GM04504 (cell line): ENCODE data around the gene DNAAF5.

Experiments used
- DNase-seq: peaks from one replicate; pipeline ENCODE4 v3.0.0-alpha.2; 2012; ENCODE audit warnings: low read depth

DNAAF5 gene

DNA sequence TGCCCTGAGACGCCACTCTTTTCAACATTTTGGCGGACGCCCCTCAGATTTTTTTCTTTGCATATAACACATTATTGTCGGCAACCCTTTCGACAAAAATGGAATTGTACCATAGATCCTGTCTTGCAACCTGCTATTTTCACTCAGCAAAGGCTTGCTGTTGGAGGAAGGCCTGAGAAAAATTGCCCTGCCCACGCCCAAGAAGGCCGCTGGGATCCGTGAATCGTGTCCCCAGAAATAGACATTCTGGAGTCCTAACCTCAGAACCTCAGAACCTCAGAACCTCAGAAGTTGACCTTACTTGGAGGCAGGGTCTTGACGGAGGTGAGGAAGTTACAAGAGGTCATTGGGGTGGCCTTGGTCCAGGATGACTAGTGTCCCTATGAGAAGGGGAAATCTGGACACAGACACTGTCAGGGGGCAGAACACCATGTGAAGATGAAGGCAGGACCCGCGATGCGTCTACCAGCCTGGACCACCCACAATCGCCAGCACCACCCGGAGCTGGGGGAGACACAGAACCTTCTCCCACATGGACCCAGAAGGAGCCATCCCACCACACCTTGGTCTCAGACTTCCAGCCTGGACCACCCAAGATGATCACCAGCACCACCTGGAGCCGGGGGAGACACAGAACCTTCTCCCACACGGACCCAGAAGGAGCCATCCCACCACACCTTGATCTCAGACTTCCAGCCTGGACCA, 19.1 kb upstream of the DNAAF5 start:
- no peak for DNase-seq

DNA sequence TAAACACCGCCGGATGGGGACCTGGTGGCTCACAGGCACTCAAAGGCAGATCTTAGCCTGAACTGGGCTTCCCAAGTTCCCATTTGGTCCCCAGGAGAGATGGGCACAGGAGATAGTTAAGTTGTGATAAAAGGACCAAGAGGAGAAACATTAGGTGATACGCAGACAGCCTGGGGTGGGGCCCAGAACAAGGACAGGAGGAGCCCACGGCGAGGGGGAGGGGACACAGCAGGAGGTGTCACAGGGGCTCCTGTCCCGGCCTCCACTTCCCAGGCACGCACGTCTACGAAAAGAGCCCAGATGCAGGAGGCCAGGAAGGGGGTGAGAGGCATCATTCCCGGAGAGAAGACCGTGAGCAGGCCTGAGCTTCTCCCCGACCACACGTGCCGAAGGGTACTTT, 16.3 kb upstream of the DNAAF5 start:
- no peak for DNase-seq

DNA sequence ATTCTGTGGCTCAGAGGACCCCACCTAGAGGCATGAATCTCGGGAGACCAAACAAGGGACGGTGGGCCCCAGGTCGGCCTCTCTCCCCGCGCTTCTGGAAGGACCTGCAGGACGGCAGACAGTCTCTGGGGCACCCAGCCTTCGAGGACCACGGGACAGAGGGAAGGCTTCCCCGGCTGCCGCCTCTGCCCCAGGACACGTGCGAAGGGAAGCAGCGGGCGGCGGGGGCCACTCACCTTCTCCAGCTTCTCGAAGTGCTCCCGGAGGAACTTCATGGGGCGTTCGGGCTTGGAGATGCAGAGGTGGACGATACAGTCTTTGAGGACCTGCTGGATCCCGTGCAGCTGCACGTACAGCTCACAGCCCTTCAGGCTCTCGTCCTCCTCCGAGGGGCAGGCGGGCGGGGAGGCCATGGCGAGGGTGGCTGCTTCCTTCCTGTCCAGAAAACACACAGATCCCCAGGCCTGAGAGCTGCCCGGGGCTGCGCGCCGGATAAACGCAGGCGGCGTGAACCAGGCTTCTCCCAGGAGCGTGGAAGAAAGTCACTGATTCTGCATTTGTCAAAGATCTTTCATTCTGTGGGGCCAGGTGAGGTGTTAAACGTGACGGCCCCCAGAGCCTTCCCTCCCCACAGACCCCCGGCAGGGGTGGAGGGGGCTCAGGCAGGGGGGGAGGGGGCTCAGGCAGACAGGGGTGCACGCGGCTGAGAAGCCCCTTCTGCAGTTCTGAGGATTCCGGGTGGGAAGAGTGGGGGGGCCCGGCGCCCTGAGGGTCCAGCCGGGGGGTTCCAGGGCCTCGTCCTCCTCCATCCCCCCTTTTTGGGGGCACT, 15.2 kb upstream of the DNAAF5 start:
- no peak for DNase-seq

DNA sequence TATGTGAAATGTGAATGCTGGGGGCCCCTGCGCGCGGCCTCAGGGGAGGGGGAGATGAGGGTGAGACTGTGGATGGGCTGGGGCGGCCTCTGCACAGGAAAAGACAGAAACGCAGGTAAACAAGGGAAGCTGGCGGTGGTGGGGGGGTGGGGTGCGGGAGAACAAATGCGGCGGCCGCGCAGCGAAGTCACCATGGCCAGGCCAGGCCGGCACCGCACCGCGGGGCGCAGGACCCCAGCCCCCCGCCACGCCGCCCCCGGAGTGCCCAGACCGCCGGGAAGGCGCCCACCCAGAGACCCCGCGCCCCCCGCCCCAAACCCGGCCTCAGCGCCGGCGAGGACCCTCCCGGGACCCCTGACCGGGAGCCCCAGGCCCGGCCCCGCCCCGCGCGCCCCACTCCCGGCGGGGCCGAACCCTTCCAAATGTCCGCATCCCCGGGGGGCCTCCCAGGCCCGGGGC, 14.5 kb upstream of the DNAAF5 start:
- no peak for DNase-seq

DNA sequence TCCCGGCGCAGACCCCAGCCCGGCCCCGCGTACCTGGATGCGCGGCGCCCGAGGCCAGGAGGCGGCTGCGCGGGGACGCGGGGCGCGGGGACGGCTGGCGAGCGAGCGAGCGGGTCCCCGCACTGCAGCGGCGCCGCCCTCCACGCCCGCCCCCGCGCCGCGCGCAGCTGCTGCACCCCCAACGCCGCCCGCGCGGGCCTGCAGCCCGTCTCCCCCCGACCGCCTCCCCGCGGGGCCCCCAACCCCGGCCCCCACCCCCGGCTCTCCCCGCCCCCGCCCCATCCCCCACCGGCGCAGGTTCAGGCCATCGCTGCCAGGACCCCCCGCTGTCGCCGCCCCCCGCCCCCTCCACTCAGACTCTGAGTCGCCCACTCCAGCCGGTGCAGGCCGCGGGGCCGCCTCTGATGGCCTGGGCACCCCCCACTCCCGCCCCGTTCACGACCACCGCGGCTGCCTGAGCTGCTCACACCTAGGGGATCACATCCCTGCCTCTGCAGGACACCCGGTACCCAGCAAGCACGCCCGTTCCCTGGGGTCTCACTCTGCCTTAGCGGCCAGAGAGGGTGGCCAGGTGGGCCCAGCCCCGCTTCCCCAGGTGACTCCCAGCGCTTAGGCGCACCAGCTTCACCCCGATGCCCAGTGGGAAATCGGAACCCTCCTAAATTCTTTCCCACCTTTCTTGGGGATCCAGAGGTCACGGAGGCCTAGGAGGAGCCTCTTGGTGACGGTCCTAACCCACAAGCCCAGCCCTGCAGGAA, 13.9 kb upstream of the DNAAF5 start:
- no peak for DNase-seq

DNA sequence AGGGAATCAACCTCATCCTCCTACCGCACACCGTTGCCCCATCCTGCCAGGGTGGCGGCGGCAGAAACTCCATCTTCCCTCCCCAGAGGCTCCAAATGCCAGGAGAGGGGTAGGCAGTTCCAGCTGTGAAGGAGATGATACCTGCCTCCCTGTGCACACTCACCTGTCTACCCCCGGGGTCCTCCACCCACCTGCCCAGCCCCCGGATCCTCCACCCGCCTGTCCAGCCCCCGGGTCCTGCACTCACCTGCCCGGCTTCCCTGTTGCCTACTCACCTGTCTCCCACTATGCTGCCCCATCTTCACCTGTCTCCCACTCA, 13.4 kb upstream of the DNAAF5 start:
- DNase-seq = no peak

DNA sequence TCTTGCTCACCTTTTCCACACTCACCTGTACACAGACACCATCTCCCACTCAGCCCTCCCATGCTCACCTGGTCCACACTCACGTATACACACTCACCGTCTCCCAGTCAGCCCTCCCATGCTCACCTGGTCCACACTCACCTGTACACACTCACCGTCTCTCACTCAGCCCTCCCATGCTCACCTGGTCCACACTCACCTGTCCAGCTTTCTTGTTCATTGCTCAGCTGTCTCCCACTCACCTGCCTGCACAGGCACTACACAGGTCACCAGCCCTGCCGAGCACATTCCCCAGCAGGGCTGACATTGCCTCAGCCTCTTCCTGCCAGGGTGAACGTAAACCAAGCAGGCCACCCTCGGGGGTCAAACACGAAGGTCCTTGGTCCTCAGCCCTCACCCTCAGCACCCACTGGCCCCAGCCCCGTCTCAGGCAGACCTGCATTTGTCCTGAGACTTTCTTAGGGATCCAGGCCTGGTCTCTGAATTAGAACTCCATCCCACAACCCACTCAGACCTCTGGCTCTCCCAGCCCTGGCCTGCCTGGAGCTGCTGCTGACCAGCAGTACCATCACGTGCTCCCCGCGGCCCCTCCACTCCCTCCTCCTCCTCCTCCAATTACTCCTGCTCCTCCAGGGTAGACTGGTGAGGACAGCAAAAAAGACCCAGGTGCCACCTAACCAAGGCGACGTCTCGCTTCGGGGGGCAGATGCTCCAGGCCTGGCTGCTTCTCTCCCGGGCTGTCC, 12.8 kb upstream of the DNAAF5 start:
- no peak for DNase-seq

DNA sequence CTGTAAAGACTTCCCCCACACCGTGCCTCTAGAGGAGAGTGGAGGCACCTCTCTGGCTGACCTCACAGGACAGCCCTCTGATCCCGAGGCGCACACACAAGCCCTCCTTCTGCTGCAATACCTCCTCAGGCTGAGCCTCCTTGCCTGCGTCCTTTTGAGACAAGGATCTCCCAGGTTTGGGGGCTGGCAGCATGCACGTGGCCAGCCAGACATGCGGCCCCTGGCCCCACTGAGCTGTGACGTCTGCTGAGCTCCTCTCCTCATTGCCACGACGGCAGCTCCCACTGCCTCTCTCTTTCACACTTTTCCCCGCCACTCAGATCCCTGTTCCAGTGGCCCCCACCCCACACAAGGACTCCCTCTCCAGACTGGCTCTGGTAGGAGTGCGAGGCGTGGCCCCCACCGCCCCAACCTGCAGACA, 12.2 kb upstream of the DNAAF5 start:
- DNase-seq = no peak

DNA sequence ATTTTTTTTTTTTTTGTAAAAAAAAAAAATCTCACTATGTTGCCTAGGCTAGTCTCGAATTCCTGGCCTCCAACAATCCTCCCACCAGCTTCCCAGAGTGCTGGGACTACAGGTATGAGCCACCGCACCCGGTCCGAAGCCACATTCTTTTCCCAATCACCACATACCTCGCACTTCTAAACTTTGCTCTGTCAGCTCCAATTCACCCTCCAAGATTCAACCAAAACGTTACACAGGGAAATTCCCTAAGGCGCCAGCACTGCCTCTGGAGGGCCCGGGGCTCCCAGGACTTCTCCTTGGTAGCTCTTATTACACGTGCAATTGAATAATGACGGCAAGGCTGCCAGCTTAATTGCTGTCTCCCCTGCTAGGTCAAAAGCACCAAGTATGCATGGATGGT, 10.3 kb upstream of the DNAAF5 start:
- DNase-seq = no peak

DNA sequence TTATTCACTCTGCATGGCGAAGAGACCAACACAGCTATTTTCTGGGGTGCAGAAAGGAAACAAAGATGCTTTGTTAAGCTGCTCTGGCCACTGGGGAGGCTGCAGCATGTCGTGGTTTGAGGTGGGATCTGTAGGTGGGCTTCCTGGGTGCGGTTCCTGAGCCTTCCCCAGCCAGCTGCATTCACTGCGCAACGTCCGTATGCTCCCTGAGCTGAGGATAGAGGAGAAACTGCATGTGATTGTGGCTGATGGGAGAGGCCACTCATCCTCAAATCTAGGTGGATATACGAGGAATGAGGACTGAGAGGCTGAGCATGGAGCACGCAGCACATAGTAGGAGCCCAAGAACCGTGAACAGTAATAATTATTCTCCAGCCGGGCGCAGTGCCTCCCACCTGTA, 9.9 kb upstream of the DNAAF5 start:
- DNase-seq = no peak

DNA sequence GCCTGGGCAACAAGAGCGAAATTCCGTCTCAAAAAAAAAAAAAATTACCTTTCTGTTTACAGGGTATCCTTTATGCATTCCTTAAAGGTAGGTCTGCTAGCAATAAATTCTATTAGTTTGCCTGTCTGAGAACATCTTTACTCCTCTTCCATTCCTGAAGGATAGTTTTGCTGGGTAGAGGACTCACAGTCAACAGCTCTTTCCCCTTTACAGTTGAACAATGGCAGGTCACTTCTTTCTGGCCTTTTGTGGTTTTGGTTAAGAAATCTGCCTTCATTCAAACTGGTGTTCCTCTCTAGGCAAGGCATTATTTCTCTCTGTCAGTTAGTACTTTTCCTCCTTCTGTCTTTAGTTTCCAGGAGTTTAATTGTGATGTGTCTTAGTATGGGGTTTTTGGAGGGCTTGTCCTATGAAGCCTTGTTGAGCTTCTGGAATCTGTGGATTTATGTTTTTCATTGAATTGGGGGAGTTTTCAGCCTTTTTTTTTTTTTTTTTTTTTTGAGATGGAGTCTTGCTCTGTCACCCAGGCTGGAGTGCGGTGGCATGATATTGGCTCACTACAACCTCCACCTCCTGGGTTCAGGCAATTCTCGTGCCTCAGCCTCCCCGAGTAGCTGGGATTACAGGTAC, 4.8 kb upstream of the DNAAF5 start:
- DNase-seq = no peak

DNA sequence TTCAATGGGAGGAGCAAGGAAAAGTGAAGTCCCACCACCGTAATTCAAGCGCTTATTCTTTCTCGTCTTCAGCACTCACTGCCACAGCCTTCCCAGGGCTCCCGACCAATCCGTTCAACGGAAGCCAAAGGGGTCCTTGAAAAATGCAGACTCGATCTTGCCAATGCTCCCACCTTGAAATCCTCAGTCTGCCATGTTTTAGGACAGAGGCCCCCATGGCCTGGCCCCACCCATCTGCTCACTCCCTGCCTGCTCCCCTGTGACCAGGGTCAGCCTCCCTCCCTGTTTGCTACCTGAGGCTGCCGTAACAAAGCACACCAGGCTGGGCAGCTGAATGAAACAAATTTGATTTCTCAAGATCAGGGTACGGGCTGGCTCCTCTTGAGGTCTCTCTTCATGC, 3.0 kb upstream of the DNAAF5 start:
- DNase-seq = no peak

DNA sequence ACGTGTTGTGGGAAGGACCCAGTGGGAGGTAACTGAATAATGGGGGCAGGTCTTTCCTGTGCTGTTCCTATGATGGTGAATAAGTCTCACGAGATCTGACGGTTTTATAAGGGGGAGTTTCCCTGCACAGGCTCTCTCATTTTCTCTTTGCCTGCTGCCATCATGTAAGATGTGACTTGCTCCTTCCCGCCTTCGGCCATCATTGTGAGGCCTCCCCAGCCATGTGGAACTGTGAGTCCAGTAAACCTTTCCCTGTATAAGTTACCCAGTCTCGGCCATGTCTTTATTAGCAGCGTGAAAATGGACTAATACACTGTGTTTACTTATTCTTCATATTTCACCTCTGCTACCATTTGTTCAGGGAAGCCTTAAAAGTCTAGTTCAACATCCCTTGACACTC, 2.2 kb upstream of the DNAAF5 start:
- no peak for DNase-seq

DNA sequence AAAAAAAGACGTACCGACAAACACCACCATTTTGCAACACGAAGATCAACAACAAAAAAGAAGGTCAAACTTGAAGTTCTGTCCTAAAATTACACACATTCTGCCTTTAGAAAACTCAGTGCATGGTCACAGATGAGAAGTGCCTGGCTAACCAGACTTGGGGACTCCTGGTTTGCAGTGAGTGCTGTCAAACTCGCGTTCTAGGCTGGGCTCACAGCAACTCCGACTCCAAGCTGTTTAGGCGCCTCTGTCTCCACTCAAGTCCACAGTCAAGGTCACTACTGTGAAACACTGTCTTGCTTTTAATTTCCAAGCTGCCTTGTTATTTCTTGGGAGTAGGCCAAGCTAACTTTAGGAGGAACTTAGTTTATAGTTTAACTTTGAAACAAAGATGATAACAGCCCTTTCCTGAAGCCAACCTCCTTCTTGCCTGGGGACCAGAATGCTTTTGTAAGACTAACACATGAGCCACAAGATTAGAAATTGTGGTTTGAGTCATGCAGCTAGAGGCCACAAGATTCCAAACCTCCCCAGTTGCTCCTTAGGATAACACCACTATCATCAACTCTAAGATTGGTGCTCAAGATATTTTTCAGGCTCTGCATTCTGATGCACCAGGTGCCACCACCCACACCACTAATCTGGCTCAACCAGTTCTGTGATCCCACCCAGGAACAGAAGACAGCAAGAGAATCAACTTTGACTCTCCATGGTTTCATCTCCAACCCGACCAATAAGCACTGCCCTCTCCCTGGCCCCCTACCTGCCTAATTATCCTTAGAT, 1.1 kb upstream of the DNAAF5 start:
- DNase-seq = no peak

DNA sequence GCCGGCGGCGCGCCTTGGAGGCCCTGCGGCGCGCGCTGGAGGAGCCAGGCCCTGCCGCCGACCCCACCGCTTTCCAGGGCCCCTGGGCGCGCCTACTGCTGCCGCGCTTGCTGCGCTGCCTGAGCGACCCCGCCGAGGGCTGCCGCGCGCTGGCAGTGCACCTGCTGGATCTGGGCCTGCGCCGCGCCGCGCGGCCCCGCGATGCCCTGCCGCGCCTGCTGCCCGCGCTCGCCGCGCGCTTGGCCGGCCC, 280 bp downstream of the DNAAF5 start:
- DNase-seq = no peak

DNA sequence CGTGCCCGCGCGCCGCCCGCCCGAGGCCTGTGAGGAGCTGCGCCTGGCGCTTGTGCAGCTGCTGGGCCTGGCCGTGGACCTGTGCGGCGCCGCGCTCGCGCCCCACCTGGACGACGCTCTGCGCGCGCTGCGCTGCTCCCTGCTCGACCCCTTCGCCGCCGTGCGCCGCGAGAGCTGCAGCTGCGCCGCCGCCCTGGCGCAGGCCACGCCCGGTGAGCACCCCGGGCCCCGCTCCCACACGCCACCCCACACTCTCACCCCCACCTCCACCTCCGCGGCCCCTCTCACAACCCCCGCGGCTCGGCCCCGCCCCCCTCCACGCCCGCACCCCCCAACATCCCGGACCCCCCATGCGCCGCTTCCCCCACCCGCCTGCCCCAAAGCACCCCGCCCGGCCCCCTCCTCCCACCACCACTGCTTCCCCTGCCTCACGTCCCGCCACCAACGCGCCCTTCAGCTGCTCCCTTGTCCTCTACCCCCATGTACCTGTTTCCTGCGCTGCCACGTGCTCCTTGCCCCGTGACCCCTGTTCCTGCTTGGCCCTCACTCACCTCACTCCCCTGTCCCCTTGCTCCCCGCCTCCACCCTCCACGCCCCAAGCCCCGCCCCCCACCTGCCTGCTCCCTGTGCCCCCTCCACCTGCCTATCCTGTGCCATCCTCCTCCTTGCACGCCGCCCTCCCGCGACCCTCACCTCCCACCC, 756 bp downstream of the DNAAF5 start, which contains the start of gene PRKAR1B:
PRKAR1B (minus strand) TSS at position 178 of the 702 bp plus-strand sequence. CDS start 15,776 bp downstream, outside the sequence.
- no peak for DNase-seq

DNA sequence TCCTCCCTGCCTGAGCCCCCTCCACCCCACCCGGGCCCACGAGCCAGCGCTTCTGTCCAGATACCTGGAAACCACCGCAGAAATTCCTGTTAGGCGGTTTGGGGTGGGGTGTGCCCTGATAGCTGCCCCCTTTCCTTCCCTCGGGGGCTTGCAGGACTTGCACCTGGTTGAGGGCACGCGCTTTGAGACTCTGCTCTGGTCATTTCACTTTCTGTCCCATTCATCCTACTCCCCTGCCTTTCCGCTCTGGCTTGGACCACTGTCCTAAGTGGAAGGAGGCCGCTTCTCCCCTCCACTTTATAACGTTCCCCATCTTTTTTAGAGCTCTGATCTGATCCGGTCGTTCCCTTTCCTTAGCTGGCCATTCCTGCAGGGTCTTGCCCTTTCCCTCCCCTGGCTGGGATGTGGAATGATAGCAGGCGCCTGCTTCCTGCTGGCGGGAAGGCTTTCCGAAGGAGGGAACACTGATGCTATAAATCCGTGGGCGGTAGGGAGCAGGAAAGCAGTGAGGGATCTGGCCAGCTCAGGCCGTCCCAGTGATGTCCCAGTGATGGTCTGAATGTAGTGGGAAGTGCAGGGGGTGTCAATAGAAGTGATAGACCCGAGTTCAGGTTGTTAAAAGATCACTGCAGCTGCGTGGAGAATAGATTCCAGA, 1.4 kb downstream of the DNAAF5 start:
- no peak for DNase-seq

DNA sequence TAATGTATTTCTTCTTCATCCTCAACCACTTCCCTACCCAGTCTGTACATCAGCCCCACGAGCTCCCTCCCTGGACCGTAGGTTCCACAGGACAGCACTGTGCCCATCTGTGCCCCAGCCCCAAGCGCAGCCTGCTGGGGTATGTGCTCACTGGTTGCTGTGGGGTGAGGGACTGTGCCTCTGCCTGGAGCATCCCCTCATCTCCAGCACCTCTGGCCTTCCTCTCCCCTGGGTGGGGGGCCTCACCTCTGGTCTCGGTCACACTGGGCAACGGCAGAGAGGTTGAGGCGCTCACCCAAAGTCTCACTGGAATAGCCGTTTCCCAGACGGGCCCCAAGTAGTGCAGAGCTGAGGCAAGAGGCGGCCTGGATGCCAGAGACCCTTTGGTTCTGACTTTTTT, 2.1 kb downstream of the DNAAF5 start:
- DNase-seq = no peak

DNA sequence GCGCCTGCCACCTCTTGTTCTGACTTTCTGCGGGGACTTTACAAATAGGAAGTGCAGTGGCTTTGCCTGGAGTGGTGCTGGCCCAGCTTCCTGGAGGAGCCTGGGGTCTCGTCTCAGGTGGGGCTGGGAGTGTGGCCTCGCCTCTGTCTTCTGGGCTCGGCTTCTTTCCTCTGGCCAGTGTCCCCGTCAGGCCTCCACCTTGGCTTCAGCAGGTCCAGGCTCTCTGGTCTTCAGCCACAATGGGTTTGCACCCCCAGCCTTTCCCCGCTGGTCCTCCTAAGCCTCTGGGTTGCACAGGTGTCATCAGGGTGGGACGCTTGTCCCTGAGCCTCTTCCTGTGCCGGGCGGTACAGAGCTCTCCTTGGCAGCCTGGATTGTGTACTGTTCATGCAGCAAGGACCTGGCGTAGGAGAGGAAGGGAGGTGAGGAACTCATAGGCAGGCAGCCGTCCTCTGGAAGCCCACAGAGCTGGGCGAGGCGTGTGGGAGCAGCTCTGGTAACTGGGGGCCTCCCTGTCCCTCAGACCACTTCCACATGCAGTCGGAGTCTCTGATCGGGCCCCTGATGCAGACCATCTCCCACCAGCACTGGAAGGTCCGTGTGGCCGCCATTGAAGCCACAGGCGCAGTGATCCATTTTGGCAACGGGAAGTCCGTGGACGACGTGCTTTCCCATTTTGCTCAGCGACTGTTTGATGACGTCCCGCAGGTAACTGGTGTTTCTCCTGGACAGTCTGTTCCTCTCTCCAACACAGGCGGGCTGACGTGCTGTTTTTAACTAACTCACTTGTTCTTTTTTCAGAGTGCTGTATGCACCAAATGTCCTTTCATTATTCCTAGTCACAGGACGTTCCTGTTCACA, 2.9 kb downstream of the DNAAF5 start:
- no peak for DNase-seq
